Vein endothelial cell (primary cell): ENCODE data around the gene CCDC47. TPM values are rescaled to one million over a fixed set of nuclear protein-coding genes. Genes with fewer than 3 reads are reported as not detected.

Experiments used
- total RNA-seq: library from RNA; depleted of rRNA; stranded (reverse); fragments of >200 nt; gene quantifications from 2 replicates; pipeline ENCODE4 v1.2.3, GENCODE V29; 2012

Gene CCDC47
- 72.8 and 81.6 TPM in 2 replicates for total RNA-seq

GRCh38 chr17:63773272-63774140 is at the start of gene CCDC47:
CCDC47 (minus strand) TSS chr17:63773597; CDS start chr17:63766175, 7,422 bp downstream.

GRCh38 chr17:63774141-63774968 is 958 bp upstream of the CCDC47 start, which contains the start of gene DDX42:
DDX42 (plus strand) TSS chr17:63774170; CDS start chr17:63787050, 12,880 bp downstream.

GRCh38 chr17:63741408-63742173 is 31.8 kb downstream of the CCDC47 start, which contains the start of gene STRADA:
STRADA (minus strand) TSS chr17:63741799; CDS start chr17:63728369, 13,430 bp downstream.

GRCh38 chr17:63699638-63700527 is 73.5 kb downstream of the CCDC47 start, which contains the start of gene LIMD2:
LIMD2 (minus strand) TSS chr17:63700125; CDS start chr17:63699298, 827 bp downstream.

Other genes starting within 250 kb of the CCDC47 start
- gene DCAF7, start 223.1 kb downstream of the CCDC47 start, total RNA-seq, result 49.6 and 60.7 TPM in 2 replicates
- 18.3 and 22.8 TPM in 2 replicates for gene TACO1, start 172.7 kb downstream of the CCDC47 start, total RNA-seq
- gene MAP3K3, start 151.2 kb downstream of the CCDC47 start, total RNA-seq, result 90.2 and 117 TPM in 2 replicates
- 27.8 TPM in 2 replicates for gene LIMD2, start 73.5 kb downstream of the CCDC47 start, total RNA-seq
- gene STRADA, start 31.8 kb downstream of the CCDC47 start, total RNA-seq, result 34.7 and 36.6 TPM in 2 replicates
- gene DDX42, start 573 bp upstream of the CCDC47 start, total RNA-seq, result 78.9 and 88.5 TPM in 2 replicates
- gene PSMC5, start 53.8 kb upstream of the CCDC47 start, total RNA-seq, result 63.4 and 65.7 TPM in 2 replicates
- gene FTSJ3, start 54.1 kb upstream of the CCDC47 start, total RNA-seq, result 58.8 and 59.1 TPM in 2 replicates
- gene SMARCD2, start 69.1 kb upstream of the CCDC47 start, total RNA-seq, result 55.7 and 68.3 TPM in 2 replicates
- gene CSH2, start 100.1 kb upstream of the CCDC47 start, total RNA-seq, result not detected in 2 replicates
- gene GH2, start 108.3 kb upstream of the CCDC47 start, total RNA-seq, result not detected in 2 replicates
- gene CSH1, start 123.0 kb upstream of the CCDC47 start, total RNA-seq, result not detected in 2 replicates
- not detected in 2 replicates for gene CSHL1, start 137.7 kb upstream of the CCDC47 start, total RNA-seq
- gene GH1, start 145.2 kb upstream of the CCDC47 start, total RNA-seq, result not detected in 2 replicates
- gene CD79B, start 158.7 kb upstream of the CCDC47 start, total RNA-seq, result 0.33 and 1.1 TPM in 2 replicates
- not detected in 2 replicates for gene SCN4A, start 199.3 kb upstream of the CCDC47 start, total RNA-seq
- gene PRR29, start 224.8 kb upstream of the CCDC47 start, total RNA-seq, result 0.33 and 0.57 TPM in 2 replicates
- gene ICAM2, start 247.0 kb upstream of the CCDC47 start, total RNA-seq, result 806 and 851 TPM in 2 replicates